HG03280 (cell line): ENCODE results near the gene ASAH2.
A peak's percentile ranks its signal among the peaks of the same experiment; 100 is the strongest.
"Not testable (repeated sequence)": the region's sequence is repeated elsewhere in the genome, so short reads cannot be mapped to it uniquely, and the experiment has no call there.

ENCODE experiments used
- ATAC-seq: cut with Tn5 transposase; IDR thresholded peaks from one replicate; pipeline ENCODE4 v1.9.1; 2021; ENCODE audit warnings: mild to moderate bottlenecking, moderate library complexity; ENCODE audit not compliant: unreplicated experiment

ASAH2 gene

DNA sequence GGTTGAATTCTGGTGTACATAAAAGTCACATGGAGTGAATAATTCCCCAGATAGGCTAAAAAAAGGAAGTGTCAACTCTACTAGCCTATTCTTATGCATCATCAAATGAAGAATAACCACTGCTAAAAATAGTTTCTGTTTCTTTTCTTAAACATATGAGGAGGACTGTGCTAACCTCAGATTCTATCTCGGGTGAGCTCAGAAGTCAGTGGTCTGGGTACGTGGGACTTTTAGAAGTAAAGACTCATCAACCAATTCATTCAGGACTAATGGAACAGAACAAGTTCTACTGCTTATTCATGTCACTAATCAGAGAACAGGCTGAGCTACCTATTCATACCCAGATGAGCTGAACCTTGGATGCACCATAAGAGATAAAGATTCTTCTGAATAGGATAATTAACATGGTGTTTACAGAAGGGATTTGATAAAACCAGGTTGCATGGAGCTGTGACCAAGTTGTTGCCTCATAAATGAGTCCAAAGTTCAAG, 9.5 kb upstream of the ASAH2 start:
- ATAC-seq, result peak; percentile 99

DNA sequence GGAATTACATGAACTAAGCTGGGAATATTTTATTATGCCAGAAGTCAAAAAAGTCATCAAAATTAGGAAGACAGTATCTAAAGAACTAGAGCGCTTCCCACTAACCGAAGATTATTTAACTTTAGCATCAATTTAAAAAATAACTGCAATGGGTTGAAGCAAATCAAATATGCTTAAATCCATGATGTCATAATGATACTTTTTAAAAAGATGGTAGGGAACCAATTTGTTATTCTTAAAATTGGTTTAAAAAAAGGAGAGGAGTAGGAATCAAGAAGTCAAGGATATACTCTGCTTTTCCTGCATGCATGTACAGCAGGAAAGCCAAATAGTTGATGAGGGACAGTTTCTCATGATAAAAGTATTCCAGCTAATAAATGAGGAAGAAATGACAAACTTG, 3.2 kb upstream of the ASAH2 start:
- no peak for ATAC-seq

DNA sequence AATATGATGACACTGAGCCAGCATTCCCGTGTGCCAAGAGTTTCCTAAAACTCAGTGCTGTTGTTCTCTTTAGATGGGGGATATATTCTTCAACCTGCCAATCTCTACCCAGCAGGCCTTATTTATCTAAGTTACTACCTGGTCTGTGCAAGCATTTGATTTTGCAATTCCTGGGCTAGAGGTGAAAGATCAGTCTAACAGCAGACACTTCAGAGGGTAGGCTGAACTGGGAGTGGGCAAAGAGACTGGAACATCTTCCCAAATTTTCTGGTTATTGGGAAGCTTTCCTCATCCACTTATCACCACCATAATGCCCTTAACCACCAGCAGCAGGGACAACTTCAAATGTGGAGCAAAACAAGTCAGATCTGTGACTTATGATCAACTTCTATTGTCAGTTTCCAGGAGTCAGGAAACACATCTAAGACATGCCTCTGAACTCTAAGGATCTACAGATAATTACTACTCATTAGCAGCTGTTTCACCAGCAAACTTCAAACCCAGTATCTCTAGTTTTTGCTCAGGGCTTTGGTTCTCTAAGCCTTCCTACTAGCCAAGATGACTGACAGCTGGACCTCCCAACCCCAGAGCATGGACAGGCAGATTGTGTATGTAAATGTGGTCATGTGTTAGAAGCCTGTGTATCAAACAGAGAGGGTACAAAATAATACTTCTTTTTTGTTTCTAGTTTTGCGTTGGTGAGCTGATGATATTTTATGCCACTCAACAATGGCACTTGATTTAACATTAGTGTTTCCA, 1.0 kb downstream of the ASAH2 start:
- no peak for ATAC-seq

DNA sequence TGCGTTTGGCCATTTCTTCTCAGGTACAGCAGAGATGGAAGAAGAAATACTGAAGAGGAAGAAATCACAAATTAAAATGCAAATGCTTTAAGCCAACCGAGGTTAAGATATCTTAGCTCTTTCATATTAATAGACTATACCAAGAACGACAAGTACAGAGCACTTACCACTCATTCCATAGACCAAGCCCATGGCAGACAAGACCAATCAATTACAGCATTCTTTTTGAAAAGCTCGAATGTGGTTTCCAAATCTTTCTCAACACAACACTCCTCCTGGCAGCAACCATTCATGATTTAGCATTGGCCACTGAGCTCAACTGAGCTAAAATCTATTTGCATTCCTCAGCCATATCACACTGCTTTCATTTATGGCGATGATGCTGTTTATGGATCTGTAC, 2.7 kb downstream of the ASAH2 start:
- no peak for ATAC-seq

DNA sequence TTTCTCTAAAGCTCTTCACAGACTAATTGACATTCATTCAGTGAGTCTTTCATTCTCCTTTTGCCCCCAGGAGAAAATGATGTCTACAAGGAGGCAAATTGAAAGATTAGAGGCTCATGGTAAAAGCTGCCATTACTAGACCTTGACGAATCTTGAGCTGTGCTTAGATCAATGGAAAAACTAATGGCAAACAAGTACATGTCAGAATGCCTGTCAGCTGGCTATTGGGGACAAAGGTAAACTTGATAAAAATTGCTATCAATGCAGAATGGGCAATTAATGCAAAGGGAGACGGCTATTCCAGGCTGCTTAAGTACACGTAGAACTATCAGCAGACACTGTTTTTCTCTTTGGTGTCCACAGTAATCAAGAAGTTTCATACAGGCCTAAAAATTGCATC, 3.3 kb downstream of the ASAH2 start:
- ATAC-seq, result no peak

DNA sequence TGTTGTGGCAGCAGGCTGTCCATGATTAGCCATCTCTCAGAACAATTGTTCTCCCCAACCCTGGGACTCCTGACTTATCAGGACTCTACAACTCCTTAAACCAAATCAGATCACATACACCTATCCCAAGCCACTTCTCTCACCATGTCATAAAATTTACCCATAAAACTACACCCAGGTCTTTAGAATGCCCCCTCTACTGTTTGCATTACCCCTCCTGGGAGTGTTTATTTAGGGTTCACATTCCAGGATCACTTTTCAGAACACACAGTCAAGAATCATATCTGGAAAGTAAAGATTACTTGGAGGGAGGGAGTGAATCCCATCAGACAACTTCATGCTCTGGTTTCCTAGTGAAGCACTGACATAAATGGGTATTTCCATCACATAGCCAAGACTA, 7.1 kb downstream of the ASAH2 start:
- no peak for ATAC-seq

DNA sequence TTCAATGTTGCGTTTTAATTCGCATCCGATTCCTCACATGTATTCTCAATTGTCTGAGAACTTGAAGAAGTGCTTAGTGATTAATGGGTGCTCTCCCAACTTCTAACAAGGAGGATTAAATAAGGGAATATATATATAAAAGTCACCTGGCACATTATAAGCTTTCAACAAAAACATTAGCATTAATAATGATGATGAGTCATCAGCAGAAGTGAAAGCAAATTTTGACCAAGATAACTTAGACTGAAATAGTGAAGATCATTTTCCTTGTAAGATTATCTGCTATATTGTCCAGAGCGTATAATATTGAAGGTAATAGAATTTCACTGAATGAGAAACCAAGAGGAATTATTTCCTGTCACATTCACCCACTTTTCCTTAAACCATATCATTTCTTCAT, 8.5 kb downstream of the ASAH2 start:
- no peak for ATAC-seq

DNA sequence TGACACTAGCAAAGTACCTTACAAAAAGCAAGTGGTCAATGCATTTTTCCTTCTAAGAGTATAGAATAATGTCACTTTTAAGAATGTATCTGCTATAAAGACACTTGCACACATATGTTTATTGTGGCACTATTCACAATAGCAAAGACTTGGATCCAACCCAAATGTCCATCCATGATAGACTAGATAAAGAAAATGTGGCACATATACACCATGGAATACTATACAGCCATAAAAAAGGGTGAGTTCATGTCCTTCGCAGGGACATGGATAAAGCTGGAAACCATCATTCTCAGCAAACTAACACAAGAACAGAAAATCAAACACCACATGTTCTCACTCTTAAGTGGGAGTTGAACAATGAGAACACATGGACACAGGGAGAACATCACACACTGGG, 9.8 kb downstream of the ASAH2 start:
- ATAC-seq, result not testable (repeated sequence)

DNA sequence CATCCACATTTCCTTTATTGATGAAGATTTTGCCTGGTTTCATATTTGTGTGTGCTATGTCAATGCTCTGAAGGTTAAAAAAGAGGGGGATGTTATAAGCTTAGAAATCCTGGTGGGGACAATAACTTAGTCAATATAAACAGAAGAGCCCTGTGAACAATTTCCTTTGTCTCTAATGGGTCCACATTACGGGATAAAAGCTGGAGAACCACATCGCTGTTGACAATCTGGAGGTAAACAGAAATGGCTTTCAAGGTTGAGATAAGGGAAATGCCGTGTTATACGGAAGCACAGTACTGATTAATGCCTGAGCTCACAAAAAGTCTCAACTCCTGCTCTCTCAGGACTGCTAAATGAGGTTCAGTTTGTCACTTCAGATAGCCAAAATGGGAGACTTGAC, 16.8 kb downstream of the ASAH2 start:
- no peak for ATAC-seq

DNA sequence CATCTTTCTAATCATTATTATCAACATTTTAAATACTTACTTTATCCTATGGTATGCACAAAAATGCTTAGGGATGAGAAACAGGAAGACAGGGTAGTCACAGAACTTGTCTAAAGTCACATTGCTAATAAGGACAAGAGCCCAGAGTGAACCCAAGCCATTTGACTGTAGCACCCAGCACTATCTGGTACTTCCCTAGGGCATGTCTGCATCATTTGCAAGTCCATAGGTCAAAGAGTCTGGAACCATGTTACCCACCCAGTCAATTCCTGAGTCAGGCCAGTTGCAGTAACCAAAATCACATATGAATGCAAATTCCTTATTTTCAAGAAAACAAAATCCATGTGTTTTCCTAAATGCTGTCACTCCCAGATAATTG, 19.1 kb downstream of the ASAH2 start:
- no peak for ATAC-seq

DNA sequence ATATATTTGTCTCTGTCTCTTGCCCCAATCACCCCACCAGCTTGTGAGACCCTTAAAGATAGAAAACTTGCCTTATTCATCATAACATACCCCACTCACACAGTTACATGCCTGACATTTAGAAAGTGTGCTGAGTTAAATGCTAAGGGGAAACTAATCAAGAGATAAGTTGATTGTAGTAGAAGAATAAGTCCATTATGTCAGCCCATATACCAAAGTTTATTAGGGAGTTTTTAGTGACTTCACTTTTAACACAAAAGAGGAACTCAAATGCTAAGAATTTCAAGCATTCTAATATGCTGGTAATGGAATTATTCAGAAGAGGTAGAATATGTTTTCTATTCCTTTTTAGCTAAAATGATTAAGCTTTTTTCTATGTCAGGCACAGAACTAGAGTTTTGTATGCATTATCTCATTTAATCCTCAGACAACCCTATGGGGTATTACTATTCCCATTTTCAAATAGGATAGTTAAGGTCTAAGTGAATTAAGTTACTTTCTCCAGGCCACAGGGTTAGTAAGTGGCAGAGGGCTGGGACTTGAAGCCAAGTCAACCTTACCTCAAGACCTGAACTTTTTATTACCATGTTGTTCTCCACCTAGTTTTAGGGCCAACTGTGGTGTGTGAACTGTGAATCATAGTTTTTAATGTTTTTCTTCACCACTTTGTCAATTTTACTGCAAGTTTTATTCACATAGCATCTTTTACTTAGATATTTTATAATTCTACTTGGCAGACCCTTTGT, 19.6 kb downstream of the ASAH2 start:
- ATAC-seq, result no peak

DNA sequence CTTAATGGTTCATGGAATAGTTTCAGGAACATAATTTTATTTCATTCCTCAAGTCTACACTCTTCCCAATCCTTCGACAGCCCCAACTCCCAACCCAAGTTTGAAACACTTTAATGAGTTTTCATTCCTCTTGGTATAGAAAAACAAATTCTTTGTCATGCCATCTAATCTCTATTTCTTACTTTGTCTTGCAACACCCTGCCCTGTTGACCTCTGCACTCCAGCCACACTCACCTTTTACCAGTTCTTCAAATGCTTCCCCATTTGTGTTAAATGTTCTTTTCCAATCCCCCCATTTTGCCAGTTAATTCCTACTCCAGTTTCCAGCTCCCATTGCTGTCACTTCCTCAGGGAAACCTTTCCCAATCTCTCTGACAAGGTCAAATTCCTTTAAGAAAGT, 21.9 kb downstream of the ASAH2 start:
- ATAC-seq, result no peak

DNA sequence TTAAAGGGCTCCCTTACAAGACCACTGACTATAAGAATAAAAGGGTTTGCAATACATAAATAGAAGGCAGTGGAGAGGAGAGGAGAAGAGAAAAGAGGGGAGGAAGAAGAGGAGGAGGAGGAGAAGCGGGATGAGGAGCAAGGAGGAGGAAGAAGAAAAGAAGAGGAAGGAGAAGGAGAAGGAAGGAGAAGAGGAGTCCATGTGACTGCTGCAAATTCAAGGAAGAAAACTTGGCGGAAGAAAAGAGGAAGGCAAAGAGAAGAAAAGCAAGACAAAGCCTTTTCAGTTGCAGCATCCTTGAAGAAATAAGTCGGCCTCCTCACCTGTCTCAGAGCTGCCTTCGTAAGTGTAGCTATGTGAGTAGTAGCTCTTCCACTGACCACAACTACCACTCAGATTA, 22.6 kb downstream of the ASAH2 start:
- ATAC-seq, result no peak

DNA sequence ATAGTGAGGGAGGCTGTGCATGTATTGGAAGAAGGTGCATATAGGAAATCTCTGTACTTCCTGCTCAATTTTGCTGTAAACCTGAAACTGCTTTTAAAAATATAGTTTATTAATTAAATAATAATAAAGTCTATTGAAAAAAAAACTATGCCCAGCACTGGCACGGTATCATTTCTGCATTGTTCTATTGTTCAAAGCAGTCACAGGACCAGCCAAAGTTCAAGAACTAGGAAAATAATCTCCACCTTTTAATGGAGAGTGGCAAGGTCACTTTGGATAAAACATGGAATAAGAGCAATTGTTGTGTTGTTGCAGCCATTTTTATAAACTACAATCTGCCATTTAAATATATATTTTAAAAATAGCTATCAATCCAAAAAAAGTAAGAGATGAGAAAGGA, 24.7 kb downstream of the ASAH2 start:
- no peak for ATAC-seq

DNA sequence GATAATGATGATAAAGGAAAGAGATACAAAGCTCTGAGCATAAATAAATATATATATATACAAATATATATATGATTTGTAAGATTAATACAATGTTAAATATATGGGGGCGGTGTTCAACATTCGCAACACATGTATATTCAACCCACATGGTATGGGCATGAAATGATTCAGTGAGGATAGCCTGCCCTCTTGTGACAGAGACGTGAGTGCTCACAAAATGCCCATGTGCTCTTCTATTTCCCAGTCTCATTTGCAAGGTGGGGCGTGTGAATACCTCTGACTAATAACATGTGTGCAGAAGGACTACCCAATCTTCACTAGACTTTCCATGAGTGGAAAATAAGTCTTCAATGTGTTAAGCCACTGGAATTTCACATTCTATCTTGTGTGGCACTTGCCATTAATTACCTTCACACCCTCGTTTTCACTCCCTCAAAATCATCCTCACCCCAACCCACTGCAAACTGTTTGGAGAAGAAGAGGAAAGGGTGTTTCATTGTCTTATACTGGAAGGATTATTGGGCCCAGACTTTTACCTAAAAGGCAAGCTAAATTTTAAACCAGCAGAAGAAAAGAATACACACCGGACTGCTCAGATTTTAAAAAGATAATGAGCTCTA, 26.9 kb downstream of the ASAH2 start:
- ATAC-seq, result peak; percentile 88

DNA sequence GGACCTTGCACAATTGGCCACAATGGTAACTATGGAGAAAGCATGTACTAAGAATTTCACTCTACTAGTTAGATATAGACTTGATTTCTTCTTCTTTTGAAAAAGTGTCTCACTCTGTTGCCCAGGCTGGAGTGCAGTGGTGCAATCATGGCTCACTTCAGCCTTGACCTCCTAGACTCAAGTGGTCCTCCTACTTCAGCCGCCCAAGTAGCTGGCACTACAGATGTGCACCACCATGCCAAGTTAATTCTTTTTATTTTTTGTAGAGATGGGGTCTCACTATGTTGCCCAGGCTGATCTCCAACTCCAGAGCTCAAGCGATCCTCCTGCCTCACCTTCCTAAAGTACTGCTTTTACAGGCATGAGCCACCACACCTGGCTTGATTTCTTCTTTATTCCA, 29.1 kb downstream of the ASAH2 start:
- no peak for ATAC-seq

DNA sequence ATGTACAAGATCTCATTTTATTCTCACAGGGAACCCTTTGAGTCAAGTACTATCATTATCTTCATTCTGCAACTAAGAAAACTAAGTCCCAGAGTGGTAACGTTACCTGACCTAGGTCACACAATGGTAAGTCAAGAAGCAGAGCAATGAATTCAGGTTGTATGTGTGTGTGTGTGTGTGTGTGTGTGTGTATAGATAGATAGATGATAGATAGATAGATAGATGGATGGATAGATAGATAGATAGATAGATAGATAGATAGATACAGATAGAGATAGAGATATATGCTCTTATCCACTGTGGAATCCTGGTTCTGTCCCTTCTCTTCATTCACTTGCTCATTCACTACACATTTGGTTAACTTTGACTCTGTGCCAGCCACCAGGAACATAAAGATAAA, 29.8 kb downstream of the ASAH2 start:
- ATAC-seq, result no peak

DNA sequence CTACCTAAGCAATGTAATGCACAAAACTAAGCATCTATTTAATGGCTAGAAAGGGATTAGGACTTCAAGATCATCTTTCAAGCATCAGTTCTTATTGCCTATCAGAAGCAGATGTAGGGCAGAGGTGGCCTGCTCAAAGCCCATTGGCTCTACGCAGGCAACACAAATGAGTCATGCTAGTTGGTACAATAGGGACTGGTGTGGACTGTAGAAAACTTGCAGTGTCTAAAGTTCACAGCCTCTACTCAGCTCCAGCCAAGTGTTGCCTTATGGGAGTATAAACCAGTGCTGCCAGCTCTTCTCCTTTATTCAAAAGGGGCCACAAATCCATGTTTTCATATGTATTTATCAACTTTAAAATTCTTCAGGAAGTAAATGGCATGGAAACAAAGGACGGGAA, 31.7 kb downstream of the ASAH2 start:
- ATAC-seq, result no peak

DNA sequence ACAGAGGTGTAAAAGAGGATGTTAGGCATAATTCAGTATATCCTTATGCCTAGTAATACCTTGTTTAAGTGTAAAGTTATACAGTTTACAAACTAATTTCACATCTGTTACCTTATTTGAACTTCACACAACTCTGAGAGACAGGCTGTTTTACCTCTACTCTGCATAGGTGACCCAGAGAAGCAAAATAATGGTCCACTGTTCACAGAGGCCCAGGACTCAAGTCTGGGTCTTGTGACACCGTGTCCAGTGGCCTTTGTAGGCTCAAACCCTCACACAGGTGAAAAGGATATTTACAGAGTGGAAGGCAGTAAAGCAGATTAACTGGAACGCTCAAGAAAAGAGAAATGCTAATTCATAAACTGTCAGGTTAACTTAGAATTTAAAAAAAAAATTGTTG, 32.1 kb downstream of the ASAH2 start:
- ATAC-seq, result no peak

DNA sequence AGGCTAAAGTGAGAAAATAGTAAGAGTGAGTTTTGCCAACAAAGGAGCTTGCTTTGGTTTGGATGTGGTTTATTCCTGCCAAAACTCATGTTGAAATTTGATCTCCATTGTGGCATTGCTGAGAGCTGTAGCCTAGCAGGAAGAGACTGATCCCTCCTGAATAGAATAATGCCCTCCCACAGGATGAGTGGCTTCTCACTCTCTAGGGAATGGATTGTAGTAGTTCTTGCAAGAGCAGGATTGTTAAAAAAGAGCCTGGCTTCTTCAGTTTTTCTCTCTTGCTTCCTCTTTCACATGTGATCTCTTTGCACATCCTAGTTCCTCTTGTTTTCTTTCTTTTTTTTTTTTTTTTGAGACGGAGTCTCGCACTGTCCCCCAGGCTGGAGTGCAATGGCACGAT, 34.4 kb downstream of the ASAH2 start:
- ATAC-seq, result no peak

DNA sequence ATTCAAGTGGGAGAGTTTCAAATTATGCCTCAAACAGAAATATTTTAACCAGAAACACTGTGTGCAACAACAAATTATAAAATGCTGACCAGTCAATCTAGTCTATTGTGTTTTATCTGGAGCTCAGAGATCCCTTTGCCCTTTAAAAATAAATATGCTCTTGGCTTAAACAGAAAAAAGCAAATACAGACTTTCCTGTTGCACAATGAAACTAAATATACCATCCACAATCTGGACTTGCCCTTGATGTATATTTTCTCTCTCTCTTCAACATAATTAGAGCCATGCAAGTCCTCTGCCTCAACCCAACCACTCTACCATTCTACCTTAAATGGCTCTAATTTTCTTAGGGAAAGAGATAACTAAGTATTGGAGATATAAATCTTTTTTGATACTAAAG, 34.9 kb downstream of the ASAH2 start:
- ATAC-seq, result no peak

DNA sequence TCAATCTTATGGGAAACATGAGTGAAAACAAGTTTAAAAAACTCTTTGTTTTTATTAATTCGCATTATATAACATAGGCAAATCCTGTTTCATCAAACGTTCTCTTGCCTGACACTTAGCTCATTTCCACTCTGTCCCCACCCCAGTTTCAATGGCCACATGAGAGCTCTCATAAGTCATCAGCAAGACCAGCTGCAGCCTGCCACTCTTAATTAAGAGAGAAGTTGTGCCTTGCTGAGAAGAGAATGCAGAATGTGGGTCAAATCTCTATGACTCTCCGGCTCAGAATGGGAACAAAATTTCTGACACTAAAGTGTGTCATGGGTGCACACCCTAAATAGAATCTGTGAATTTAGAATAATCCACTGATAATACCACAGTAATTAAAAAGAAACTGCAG, 39.6 kb downstream of the ASAH2 start:
- no peak for ATAC-seq
